Body of pancreas (tissue), 4 donors: ENCODE measurements around the gene PPCDC.

ENCODE experiments used
- POLR2A ChIP-seq, 3 donors: fragments of 450-650 bp; IDR thresholded peaks; one replicate each; pipeline ENCODE4 v1.6.1; 2016; ENCODE audit warnings: antibody characterized with exemption in 3 of 3, mild to moderate bottlenecking in 2 of 3
- TF ChIP-seq, protein P1 (sequence below), 7 experiments: fragments of 450-650 bp in 4 of 7; fragments of 200-600 bp in 3 of 7; sonication (generic) in 3 of 7; IDR thresholded peaks; one replicate each; pipeline ENCODE4 v1.5.1; 2016 to 2019; ENCODE audit warnings: antibody characterized with exemption in 7 of 7

DNA sequence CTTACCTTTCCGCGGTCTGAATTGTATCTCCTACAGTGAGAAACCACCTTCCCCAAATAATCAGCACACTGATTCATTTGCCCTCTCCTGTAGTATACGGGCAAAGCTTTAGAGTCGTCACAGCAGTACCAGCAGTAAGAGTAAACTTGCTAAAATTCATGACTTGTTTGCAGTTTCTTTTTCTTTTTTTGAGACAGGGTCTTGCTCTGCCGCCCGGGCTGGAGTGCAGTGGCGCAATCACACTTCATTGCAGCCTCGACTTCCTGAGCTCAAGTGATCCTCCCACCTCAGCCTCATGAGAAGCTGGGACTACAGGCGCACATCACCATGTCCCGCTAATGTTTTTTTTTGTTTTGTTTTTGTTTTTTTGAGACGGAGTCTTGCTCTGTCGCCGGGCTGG, 16.2 kb upstream of the PPCDC start:
- TF ChIP-seq, protein P1, sequence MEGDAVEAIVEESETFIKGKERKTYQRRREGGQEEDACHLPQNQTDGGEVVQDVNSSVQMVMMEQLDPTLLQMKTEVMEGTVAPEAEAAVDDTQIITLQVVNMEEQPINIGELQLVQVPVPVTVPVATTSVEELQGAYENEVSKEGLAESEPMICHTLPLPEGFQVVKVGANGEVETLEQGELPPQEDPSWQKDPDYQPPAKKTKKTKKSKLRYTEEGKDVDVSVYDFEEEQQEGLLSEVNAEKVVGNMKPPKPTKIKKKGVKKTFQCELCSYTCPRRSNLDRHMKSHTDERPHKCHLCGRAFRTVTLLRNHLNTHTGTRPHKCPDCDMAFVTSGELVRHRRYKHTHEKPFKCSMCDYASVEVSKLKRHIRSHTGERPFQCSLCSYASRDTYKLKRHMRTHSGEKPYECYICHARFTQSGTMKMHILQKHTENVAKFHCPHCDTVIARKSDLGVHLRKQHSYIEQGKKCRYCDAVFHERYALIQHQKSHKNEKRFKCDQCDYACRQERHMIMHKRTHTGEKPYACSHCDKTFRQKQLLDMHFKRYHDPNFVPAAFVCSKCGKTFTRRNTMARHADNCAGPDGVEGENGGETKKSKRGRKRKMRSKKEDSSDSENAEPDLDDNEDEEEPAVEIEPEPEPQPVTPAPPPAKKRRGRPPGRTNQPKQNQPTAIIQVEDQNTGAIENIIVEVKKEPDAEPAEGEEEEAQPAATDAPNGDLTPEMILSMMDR (IDR thresholded peaks at IDR 0.05): no peak
- no peak for TF ChIP-seq POLR2A (IDR thresholded peaks at IDR 0.05)
